Measurements from ENCODE around the gene PSPH.

DNA sequence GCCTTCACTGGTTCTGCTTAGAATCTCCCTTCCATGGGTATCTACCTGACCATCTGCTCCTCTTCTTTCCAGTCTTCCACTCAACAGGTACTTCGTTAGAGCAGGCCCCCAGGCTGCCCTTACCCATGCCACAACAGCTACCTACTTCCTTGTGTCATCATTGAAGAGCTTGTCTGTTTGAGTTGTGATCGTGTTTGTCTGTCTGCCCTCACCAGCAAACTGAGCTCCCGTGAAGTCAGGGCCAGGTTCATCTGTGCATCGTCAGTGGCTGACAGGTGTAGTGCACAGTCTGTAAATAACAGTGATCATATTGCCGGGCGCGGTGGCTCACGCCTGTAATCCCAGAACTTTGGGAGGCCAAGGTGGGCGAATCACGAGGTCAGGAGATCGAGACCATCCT, 81.9 kb downstream of the PSPH start:
- TF ChIP-seq POLR2AphosphoS5 (IDR thresholded peaks at IDR 0.05; ENCODE audit: borderline replicate concordance, low read depth, low read length) = no peak
- no peak for TF ChIP-seq EZH2 (IDR thresholded peaks at IDR 0.05)

All from SK-N-MC (cell line).